Sigmoid colon (tissue), 4 donors: ENCODE measurements around the gene MAD1L1.

Source experiments
- CTCF ChIP-seq, 4 experiments: fragments of 450-650 bp in 3 of 4; fragments of 200-600 bp in 1 of 4; IDR thresholded peaks; one replicate each; pipeline ENCODE4 v1.5.1; 2016 to 2019; ENCODE audit warnings: antibody characterized with exemption in 4 of 4, mild to moderate bottlenecking in 3 of 4, moderate library complexity in 2 of 4
- POLR2AphosphoS5 ChIP-seq, 4 donors: sonication (generic); formaldehyde crosslinking; IDR thresholded peaks; one replicate each; pipeline ENCODE4 v1.6.1; 2017; ENCODE audit warnings: antibody characterized with exemption in 4 of 4

GRCh38 chr7:1864161-1864940, 368.4 kb downstream of the MAD1L1 start:
- TF ChIP-seq POLR2AphosphoS5 (IDR thresholded peaks at IDR 0.05) (no peak), CTCF (IDR thresholded peaks at IDR 0.05) (no peak)
